ENCODE data around the gene RAB36. TPM values are rescaled to one million over a fixed set of nuclear protein-coding genes. Genes with fewer than 3 reads are reported as not detected.

The RAB36 gene
- total and polyA plus RNA-seq, 12 donors = 4.0 to 13.0 (median 7.2) TPM

GRCh38 chr22:23137468-23137867 is 7.8 kb upstream of the RAB36 start:
- TF ChIP-seq POLR2A (IDR thresholded peaks at IDR 0.05) (no peak), CTCF (IDR thresholded peaks at IDR 0.05) (no peak)
- Histone ChIP-seq H3K27me3 (no peaks in the 10 kb centered on the region), H3K36me3 (replicated peaks in 1 of 2) (no peaks in the 10 kb centered on the region), H3K4me3 (no peak overlapping the region), H3K4me1 (replicated peaks in 1 of 2) (peaks cover 6 to 16% of the 10 kb centered on the region in 2 donors), H3K9me3 (replicated peaks in 1 of 3) (no peaks in the 10 kb centered on the region), H3K27ac (no peak overlapping the region)
- intact Hi-C loops (cut with DNase I) = no loop called here
- no peak for DNase-seq
- WGBS, 4 donors = 54 to 65% (median 64%) methylated on average over 3 of the region's 3 CpGs

GRCh38 chr22:23137905-23138561 is 7.2 kb upstream of the RAB36 start:
- TF ChIP-seq CTCF (IDR thresholded peaks at IDR 0.05) (no peak), POLR2A (IDR thresholded peaks at IDR 0.05) (no peak)
- H3K4me3 ChIP-seq = no peak overlapping the region
- peak in 1 of 7 donors; percentile 15 for DNase-seq
- intact Hi-C loops (cut with DNase I) = no loop called here
- peak overlapping the region in 1 of 5 donors; percentile 18 for H3K27ac ChIP-seq
- whole genome bisulfite sequencing, 4 donors = 69 to 82% (median 74%) methylated on average over 5 of the region's 5 CpGs
- peaks cover 6 to 16% of the 10 kb centered on the region in 2 donors for H3K4me1 ChIP-seq (replicated peaks in 1 of 2)
- no peaks in the 10 kb centered on the region for H3K36me3 ChIP-seq (replicated peaks in 1 of 2)
- no peaks in the 10 kb centered on the region for H3K9me3 ChIP-seq (replicated peaks in 1 of 3)
- H3K27me3 ChIP-seq = no peaks in the 10 kb centered on the region

- intact Hi-C loops (cut with DNase I) = no loop called here
- no peak for DNase-seq
- 89 to 97% (median 96%) methylated on average over 6 to 12 of the region's 12 CpGs for WGBS, 4 donors
- H3K4me3 ChIP-seq = no peak overlapping the region
- H3K4me1 ChIP-seq (replicated peaks in 1 of 2) = peaks cover 6 to 16% of the 10 kb centered on the region in 2 donors
- H3K9me3 ChIP-seq (replicated peaks in 1 of 3) = no peaks in the 10 kb centered on the region
- TF ChIP-seq POLR2A (IDR thresholded peaks at IDR 0.05) = no peak
- no peak for TF ChIP-seq CTCF (IDR thresholded peaks at IDR 0.05)
- no peaks in the 10 kb centered on the region for H3K27me3 ChIP-seq
- H3K27ac ChIP-seq = no peak overlapping the region
- no peaks in the 10 kb centered on the region for H3K36me3 ChIP-seq (replicated peaks in 1 of 2)
These were observed 6.5 kb upstream of the RAB36 start for GRCh38 chr22:23138584-23139435.

GRCh38 chr22:23140385-23140784 is 4.9 kb upstream of the RAB36 start:
- intact Hi-C loops (cut with DNase I) = no loop called here
- no peak for TF ChIP-seq POLR2A (IDR thresholded peaks at IDR 0.05)
- TF ChIP-seq CTCF (IDR thresholded peaks at IDR 0.05) = no peak

More at GRCh38 chr22:23140385-23140784, 4.9 kb upstream of the RAB36 start:
- Histone ChIP-seq H3K4me3 (no peak overlapping the region), H3K9me3 (replicated peaks in 1 of 3) (no peaks in the 10 kb centered on the region), H3K27me3 (no peaks in the 10 kb centered on the region), H3K4me1 (replicated peaks in 1 of 2) (peaks cover 6 to 23% of the 10 kb centered on the region in 2 donors), H3K27ac (no peak overlapping the region), H3K36me3 (replicated peaks in 1 of 2) (no peaks in the 10 kb centered on the region)
- DNase-seq = no peak

Measured in adrenal gland (tissue), 12 donors.